HFFc6 (cell line): ENCODE measurements around the gene TSEN54. TPM values are rescaled to one million over a fixed set of nuclear protein-coding genes. Genes with fewer than 3 reads are reported as not detected.

ENCODE experiments used
- DNase-seq: peaks from one replicate; pipeline ENCODE4 v3.0.0-alpha.2; 2018
- H3K27ac Mint-ChIP-seq: 2 replicates; pipeline ENCODE4 v1.8.0; 2020; ENCODE audit warnings: mild to moderate bottlenecking, mixed read lengths
- H3K27me3 Mint-ChIP-seq: 2 replicates; pipeline ENCODE4 v1.8.0; 2021; ENCODE audit warnings: mild to moderate bottlenecking, moderate library complexity, mixed read lengths; ENCODE audit not compliant: insufficient read depth
- H3K36me3 Mint-ChIP-seq: 2 replicates; pipeline ENCODE4 v1.8.0; 2021; ENCODE audit warnings: low read depth, mixed read lengths
- H3K4me1 Mint-ChIP-seq: 2 replicates; pipeline ENCODE4 v1.8.0; 2020; ENCODE audit warnings: low read depth, mixed read lengths
- H3K4me3 Mint-ChIP-seq: 2 replicates; pipeline ENCODE4 v1.8.0; 2020; ENCODE audit warnings: mild to moderate bottlenecking, moderate library complexity, mixed read lengths
- H3K9me3 Mint-ChIP-seq: 2 replicates; pipeline ENCODE4 v1.8.0; 2020; ENCODE audit warnings: mild to moderate bottlenecking, mixed read lengths
- CTCF ChIP-seq: fragments of 200-600 bp; sonication (generic); IDR thresholded peaks from 2 replicates; pipeline ENCODE4 v1.5.0; 2021; ENCODE audit warnings: antibody characterized with exemption, mild to moderate bottlenecking
- total RNA-seq, 6 experiments: library from RNA; stranded (reverse); fragmentation: NEBNext Ultra II Directional; extraction: Animal tissue kit (Norgen Biotek cat#: 25700); gene quantifications; 2 replicates in 1 of 6; 3 replicates in 5 of 6; pipeline ENCODE4 v1.2.3, GENCODE V29; 2021

TSEN54 gene
- total RNA-seq, 6 experiments from 2014 or later: 8.7 to 11.1 (median 9.4) TPM

GRCh38 chr17:75473246-75473645, 43.1 kb upstream of the TSEN54 start:
- Mint-ChIP-seq H3K27ac (no peak overlapping the region), H3K36me3 (0 out of 2 replicates have a peak, but pooled peaks cover 7% of the 10 kb centered on the region), H3K27me3 (no peaks in the 10 kb centered on the region), H3K9me3 (no peaks in the 10 kb centered on the region), H3K4me3 (no peak overlapping the region), H3K4me1 (no peaks in the 10 kb centered on the region)
- no peak for DNase-seq
- TF ChIP-seq CTCF: no peak

GRCh38 chr17:75474736-75475135, 41.6 kb upstream of the TSEN54 start:
- no peaks in the 10 kb centered on the region for H3K9me3 Mint-ChIP-seq
- H3K36me3 Mint-ChIP-seq: 0 out of 2 replicates have a peak, but pooled peaks cover 7% of the 10 kb centered on the region
- H3K4me1 Mint-ChIP-seq: no peaks in the 10 kb centered on the region
- H3K27me3 Mint-ChIP-seq: peaks cover under 1% of the 10 kb centered on the region; the same call in 1 of the 2 replicates
- no peak overlapping the region for H3K27ac Mint-ChIP-seq
- no peak for TF ChIP-seq CTCF
- DNase-seq: no peak
- no peak overlapping the region for H3K4me3 Mint-ChIP-seq

GRCh38 chr17:75475144-75475835, 41.0 kb upstream of the TSEN54 start:
- peaks cover 2% of the 10 kb centered on the region; the same call in 1 of the 2 replicates for H3K27me3 Mint-ChIP-seq
- no peak for TF ChIP-seq CTCF
- no peaks in the 10 kb centered on the region for H3K4me1 Mint-ChIP-seq
- no peak overlapping the region for H3K4me3 Mint-ChIP-seq
- DNase-seq: no peak
- 0 out of 2 replicates have a peak, but pooled peaks cover 7% of the 10 kb centered on the region for H3K36me3 Mint-ChIP-seq
- no peaks in the 10 kb centered on the region for H3K9me3 Mint-ChIP-seq
- H3K27ac Mint-ChIP-seq: no peak overlapping the region

- Mint-ChIP-seq H3K9me3 (no peaks in the 10 kb centered on the region), H3K36me3 (0 out of 2 replicates have a peak, but pooled peaks cover 7% of the 10 kb centered on the region), H3K4me3 (no peak overlapping the region), H3K27ac (no peak overlapping the region), H3K27me3 (peaks cover 2% of the 10 kb centered on the region; the same call in 1 of the 2 replicates), H3K4me1 (no peaks in the 10 kb centered on the region)
- no peak for DNase-seq
- no peak for TF ChIP-seq CTCF
Observed at GRCh38 chr17:75475851-75476250, 40.5 kb upstream of the TSEN54 start.

GRCh38 chr17:75476271-75476671, 40.1 kb upstream of the TSEN54 start:
- 0 out of 2 replicates have a peak, but pooled peaks cover 7% of the 10 kb centered on the region for H3K36me3 Mint-ChIP-seq
- H3K4me1 Mint-ChIP-seq: no peaks in the 10 kb centered on the region
- no peak for TF ChIP-seq CTCF
- no peak for DNase-seq
- no peaks in the 10 kb centered on the region for H3K9me3 Mint-ChIP-seq
- H3K27me3 Mint-ChIP-seq: peaks cover 2% of the 10 kb centered on the region; the same call in 1 of the 2 replicates
- no peak overlapping the region for H3K27ac Mint-ChIP-seq
- no peak overlapping the region for H3K4me3 Mint-ChIP-seq
